HS-5 (cell line): ENCODE measurements around the gene YEATS2.
"Not testable (repeated sequence)": the region's sequence is repeated elsewhere in the genome, so short reads cannot be mapped to it uniquely, and the experiment has no call there.

Source experiments
- DNase-seq: peaks from one replicate; pipeline ENCODE4 v3.0.0-alpha.2; 2012; ENCODE audit warnings: low read depth

Gene YEATS2

DNA sequence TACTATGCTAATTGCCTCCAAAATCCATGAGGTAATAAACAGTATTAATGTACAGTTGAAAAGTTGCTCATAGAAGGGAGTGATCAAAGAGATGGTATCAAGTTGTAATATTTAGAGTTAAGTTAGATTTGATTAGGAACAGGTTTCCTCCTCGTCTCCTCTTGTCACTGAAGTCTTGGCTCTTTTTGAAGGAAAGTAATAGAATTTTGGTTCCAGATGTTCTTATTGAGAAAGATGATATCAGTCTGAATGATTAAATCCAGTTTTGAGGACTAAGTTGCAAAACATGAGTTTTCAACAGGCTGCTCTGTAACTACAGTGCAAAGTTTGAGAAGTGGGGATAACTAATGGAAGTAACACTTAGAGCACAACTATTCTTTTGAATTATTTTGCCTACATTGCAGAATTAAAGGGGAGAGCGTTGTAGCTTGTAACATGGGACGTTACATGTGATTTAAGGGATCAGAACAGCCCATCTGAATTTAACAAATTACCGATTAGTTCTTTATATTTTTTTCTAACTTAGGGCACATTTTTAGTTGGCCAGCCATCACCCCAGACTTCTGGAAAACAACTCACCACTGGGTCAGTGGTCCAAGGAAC is 79.5 kb downstream of the YEATS2 start:
- DNase-seq = no peak

- no peak for DNase-seq
Measured at GRCh38 chr3:183779896-183780465, 82.4 kb downstream of the YEATS2 start.

DNA sequence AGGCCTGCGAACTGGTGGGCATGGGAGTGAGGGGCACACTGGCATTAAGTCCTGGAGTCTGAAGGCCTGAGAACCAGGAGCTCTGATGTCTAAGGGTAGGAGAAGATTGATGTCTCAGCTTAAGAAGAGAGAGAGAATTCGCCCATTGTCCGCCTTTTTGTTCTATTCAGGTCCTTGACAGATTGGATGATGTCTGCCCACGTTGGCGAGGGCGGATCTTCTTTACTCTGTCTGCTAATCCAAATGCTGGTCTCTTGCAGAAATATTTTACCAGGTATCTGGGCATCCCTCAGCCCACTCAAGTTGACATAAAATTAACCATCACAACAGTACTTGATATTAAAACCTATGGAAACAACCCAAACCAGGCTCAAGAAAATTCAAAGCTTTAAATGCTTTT is 83.6 kb downstream of the YEATS2 start:
- no peak for DNase-seq

- no peak for DNase-seq
Measured at GRCh38 chr3:183782576-183783276, 85.1 kb downstream of the YEATS2 start.

DNA sequence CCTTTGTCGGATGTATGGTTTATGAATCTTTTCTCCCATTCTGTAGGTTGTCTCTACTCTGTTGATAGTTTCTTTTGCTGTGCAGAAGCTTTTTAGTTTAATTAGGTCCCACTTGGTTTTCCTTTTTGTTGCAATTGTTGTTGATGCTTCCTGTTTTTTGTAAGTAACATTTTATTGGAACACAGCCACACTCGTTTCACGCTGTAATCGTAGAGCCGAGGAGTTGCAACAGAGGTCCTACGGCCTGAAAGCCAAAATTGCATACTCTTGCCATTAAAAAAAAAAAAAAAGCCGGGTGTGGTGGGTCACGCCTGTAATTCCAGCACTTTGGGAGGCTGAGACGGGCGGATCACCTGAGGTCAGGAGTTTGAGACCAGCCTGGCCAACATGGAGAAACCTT is 86.9 kb downstream of the YEATS2 start:
- not testable (repeated sequence) for DNase-seq

DNA sequence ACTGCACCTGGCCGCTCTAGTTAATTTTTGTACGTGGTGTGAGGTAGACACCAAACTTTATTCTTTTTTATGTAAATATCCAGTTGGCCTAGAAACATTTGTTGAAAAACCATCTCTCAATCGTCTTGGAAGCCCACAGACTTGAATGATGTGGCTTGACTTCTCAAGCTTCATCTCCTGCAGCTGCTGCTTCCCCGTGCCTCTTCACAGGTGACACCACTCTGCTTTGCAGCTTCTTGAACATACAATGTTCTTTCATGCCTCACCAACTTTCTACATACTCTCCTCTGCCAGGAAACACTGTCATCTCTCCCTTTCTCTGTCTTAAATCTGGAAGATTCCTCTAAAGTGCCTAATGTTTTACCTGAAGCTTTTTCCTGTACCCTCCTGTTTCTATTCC is 92.2 kb downstream of the YEATS2 start:
- no peak for DNase-seq

GRCh38 chr3:183790700-183791099 is 93.1 kb downstream of the YEATS2 start:
- DNase-seq = no peak

GRCh38 chr3:183792976-183793375 is 95.4 kb downstream of the YEATS2 start:
- DNase-seq = no peak

GRCh38 chr3:183794452-183794851 is 96.9 kb downstream of the YEATS2 start:
- DNase-seq = no peak

- no peak for DNase-seq
Measured at GRCh38 chr3:183796372-183796771, 98.8 kb downstream of the YEATS2 start.

DNA sequence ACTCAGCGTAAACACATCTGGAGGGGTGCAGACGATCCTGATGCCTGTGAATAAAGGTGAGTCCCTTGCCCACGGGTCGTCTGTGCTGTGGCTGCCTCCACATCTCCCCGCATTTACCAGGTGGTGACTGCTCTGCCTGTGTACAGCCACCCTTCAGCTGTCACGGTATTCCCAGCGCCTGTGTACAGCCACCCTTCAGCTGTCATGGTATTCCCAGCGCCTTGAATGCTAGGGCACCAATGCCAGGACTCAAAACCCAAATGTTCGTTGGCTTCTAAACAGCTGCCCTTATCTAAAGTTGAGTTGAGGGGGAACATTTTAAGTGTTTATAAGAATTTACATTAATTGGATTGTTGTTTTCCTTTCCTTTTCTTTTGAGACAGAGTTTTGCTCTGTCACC is 100.4 kb downstream of the YEATS2 start:
- DNase-seq = no peak

GRCh38 chr3:183799461-183799860 is 101.9 kb downstream of the YEATS2 start:
- DNase-seq = no peak

- DNase-seq = no peak
Measured at GRCh38 chr3:183800243-183800863, 102.8 kb downstream of the YEATS2 start.

DNA sequence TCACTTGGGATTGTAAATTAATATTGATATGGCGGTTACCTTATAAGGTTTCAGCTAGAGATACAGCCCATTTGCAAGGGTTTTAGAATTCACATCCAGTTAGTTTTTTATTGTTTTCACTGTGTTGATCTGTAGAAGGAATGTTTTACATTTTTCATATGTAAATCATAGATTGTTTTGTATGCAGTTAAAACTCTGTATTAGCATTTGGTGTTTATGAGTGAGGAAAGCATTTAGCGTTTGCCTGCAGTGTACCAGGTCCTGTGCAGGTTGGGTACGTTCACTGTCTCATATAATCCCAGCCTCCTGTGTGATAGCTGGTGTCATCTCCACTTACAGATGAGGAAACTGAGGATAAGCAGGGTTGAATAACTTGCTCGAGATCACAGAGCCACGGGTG is 104.0 kb downstream of the YEATS2 start:
- no peak for DNase-seq

- no peak for DNase-seq
Measured at GRCh38 chr3:183802989-183803388, 105.4 kb downstream of the YEATS2 start.

DNA sequence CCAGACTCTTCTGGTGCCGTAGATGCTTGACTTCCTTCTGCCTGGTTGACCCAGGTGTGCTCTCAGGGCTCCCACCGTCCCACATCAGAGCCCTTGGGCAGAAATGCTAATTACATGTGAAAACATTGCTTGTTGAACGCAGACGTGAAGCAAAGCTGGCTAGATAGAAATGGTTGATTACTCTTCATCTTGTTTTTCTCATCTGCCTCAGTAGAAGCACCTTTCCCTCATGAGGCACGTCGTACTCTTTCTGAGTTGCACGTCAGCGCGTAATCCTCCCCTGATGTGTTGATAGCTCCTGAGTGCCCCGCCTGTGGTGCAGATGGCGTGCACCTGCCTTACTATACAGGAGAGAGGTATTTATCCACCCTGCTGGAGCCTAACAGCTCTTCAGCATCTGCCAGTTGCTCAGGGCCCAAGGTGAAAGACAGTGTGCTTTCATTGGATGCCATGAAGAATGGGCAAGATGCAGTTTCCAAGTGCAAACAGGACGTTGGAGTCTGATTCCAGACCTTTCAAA is 109.7 kb downstream of the YEATS2 start:
- no peak for DNase-seq

DNA sequence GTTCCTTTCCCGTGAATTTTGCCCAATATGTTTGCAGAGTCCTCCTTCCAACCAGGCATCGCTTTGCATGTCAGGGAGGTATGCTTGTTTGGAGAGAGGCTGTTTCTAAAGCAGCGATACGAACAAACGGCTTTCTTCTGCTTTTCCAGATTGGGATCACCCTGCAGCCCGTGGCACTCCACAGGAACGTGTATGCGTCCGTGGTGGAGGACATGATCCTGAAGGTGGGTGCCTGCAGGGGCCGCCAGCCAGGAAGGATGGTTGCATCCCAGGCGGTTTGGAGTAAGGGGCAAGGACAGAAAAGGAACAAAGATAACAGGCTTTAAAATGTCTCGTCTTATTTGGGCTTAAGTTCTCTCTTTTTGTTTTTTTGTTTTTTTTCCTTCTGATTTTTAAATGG is 110.3 kb downstream of the YEATS2 start:
- DNase-seq = no peak

- no peak for DNase-seq
Measured at GRCh38 chr3:183808355-183808754, 110.8 kb downstream of the YEATS2 start.

GRCh38 chr3:183809270-183809669 is 111.7 kb downstream of the YEATS2 start:
- DNase-seq = no peak

DNA sequence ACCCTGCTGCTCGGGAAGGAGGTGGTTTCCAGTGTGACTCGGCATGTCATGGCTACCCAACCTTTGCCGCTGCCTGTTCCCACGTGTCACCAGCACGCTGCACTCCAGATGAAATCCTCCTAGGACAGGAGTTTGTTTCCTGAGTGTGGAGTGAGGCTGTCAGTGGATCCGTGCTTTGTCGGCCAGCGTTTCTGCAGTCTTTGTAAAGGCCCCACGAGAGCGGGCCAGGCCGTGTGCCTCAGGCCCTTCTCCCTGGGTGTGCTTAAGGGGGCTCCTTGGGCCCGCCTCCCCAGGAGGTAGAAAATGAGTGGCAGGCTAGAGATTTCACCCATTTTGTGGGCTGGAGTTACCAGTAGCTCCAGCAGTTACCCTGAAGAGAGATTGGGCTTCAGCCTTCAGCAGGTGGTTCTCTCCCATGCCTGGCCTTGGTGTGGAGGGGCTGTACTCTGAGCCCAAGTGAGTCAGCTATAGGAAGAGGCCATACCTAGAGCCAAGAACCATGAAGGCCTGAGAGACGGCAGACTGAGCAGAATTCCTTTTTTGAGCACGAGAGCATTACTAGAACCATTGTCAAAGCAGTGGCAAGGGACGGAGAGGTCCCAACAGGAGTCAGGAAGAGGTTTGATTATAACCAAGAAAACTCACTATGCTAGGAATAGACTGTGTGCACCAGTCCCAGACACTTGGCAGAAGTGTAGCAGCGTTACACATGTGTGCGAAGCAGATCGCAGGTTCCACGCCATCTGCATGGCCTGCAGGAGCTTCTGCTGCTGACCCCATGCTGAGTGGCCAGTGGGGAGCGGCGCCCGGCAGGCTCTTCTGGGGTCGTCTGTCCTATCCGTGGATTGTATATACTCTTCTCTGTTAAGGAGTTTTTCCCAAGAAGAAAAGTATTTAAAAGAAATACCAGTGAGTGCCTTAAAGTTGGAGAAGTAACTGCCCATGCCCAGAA is 113.3 kb downstream of the YEATS2 start:
- DNase-seq = no peak

- DNase-seq = no peak
Measured at GRCh38 chr3:183811638-183812037, 114.0 kb downstream of the YEATS2 start.
